ENCODE measurements around the gene GP9. TPM values are rescaled to one million over a fixed set of nuclear protein-coding genes. Genes with fewer than 3 reads are reported as not detected.

The GP9 gene
- total and polyA plus RNA-seq, 5 donors from 2014 or later, result 3.7 TPM; not detected in 4

- no peak for DNase-seq
- Histone ChIP-seq H3K27me3 (ENCODE audit: control insufficient read depth, insufficient read depth, low read length) (no peaks in the 10 kb centered on the region), H3K27ac (ENCODE audit: insufficient read depth, low read length, poor library complexity, severe bottlenecking) (no peak overlapping the region), H3K9me3 (ENCODE audit: control insufficient read depth in 2 of 2, low read length in 2 of 2) (no peaks in the 10 kb centered on the region), H3K4me1 (ENCODE audit: control insufficient read depth, insufficient read depth, low read length, poor library complexity, severe bottlenecking) (peaks cover 8% of the 10 kb centered on the region), H3K4me3 (ENCODE audit: low read depth, low read length) (no peak overlapping the region), H3K36me3 (ENCODE audit: control insufficient read depth, insufficient read depth, low read length) (no peaks in the 10 kb centered on the region)
- Mint-ChIP-seq H3K4me1 (peaks cover 0 to 5% (median 4%) of the 10 kb centered on the region in 4 donors), H3K4me3 (no peak overlapping the region), H3K27me3 (peaks cover 15% of the 10 kb centered on the region), H3K27ac (peak overlapping the region in 1 of 3 donors; percentile 32), H3K9me3 (no peaks in the 10 kb centered on the region), H3K36me3 (no peaks in the 10 kb centered on the region)
- no peak for ATAC-seq (ENCODE audit: low read depth in 2 of 2)
Measured at GRCh38 chr3:129031476-129032215, 28.9 kb upstream of the GP9 start.

- DNase-seq (no peak), ATAC-seq (ENCODE audit: low read depth in 2 of 2) (no peak)
- Mint-ChIP-seq H3K4me3 (no peak overlapping the region), H3K9me3 (no peaks in the 10 kb centered on the region), H3K27me3 (peaks cover 16% of the 10 kb centered on the region), H3K27ac (no peak overlapping the region), H3K4me1 (no peaks in the 10 kb centered on the region), H3K36me3 (no peaks in the 10 kb centered on the region)
- Histone ChIP-seq H3K27ac (ENCODE audit: insufficient read depth, low read length, poor library complexity, severe bottlenecking) (no peak overlapping the region), H3K4me3 (ENCODE audit: low read depth, low read length) (no peak overlapping the region), H3K36me3 (ENCODE audit: control insufficient read depth, insufficient read depth, low read length) (no peaks in the 10 kb centered on the region), H3K4me1 (ENCODE audit: control insufficient read depth, insufficient read depth, low read length, poor library complexity, severe bottlenecking) (no peaks in the 10 kb centered on the region), H3K9me3 (ENCODE audit: control insufficient read depth in 2 of 2, low read length in 2 of 2) (no peaks in the 10 kb centered on the region), H3K27me3 (ENCODE audit: control insufficient read depth, insufficient read depth, low read length) (no peaks in the 10 kb centered on the region)
Measured at GRCh38 chr3:129032716-129033115, 27.9 kb upstream of the GP9 start.

GRCh38 chr3:129033151-129033550, 27.4 kb upstream of the GP9 start:
- no peak overlapping the region for H3K27ac ChIP-seq (ENCODE audit: insufficient read depth, low read length, poor library complexity, severe bottlenecking)
- no peaks in the 10 kb centered on the region for H3K36me3 Mint-ChIP-seq
- no peaks in the 10 kb centered on the region for H3K4me1 Mint-ChIP-seq
- H3K27me3 ChIP-seq (ENCODE audit: control insufficient read depth, insufficient read depth, low read length), result no peaks in the 10 kb centered on the region
- no peak overlapping the region for H3K4me3 ChIP-seq (ENCODE audit: low read depth, low read length)
- H3K4me1 ChIP-seq (ENCODE audit: control insufficient read depth, insufficient read depth, low read length, poor library complexity, severe bottlenecking), result no peaks in the 10 kb centered on the region
- H3K36me3 ChIP-seq (ENCODE audit: control insufficient read depth, insufficient read depth, low read length), result no peaks in the 10 kb centered on the region
- H3K27ac Mint-ChIP-seq, result no peak overlapping the region
- H3K4me3 Mint-ChIP-seq, result no peak overlapping the region
- no peaks in the 10 kb centered on the region for H3K9me3 Mint-ChIP-seq
- H3K27me3 Mint-ChIP-seq, result peaks cover 16% of the 10 kb centered on the region
- ATAC-seq (ENCODE audit: low read depth in 2 of 2), result no peak
- no peaks in the 10 kb centered on the region for H3K9me3 ChIP-seq (ENCODE audit: control insufficient read depth in 2 of 2, low read length in 2 of 2)
- DNase-seq, result no peak

GRCh38 chr3:129033633-129034321, 26.8 kb upstream of the GP9 start:
- Histone ChIP-seq H3K4me3 (ENCODE audit: low read depth, low read length) (no peak overlapping the region), H3K27me3 (ENCODE audit: control insufficient read depth, insufficient read depth, low read length) (no peaks in the 10 kb centered on the region), H3K27ac (ENCODE audit: insufficient read depth, low read length, poor library complexity, severe bottlenecking) (no peak overlapping the region), H3K4me1 (ENCODE audit: control insufficient read depth, insufficient read depth, low read length, poor library complexity, severe bottlenecking) (no peaks in the 10 kb centered on the region), H3K9me3 (ENCODE audit: control insufficient read depth in 2 of 2, low read length in 2 of 2) (no peaks in the 10 kb centered on the region), H3K36me3 (ENCODE audit: control insufficient read depth, insufficient read depth, low read length) (no peaks in the 10 kb centered on the region)
- Mint-ChIP-seq H3K36me3 (no peaks in the 10 kb centered on the region), H3K4me3 (no peak overlapping the region), H3K27me3 (peaks cover 16% of the 10 kb centered on the region), H3K9me3 (no peaks in the 10 kb centered on the region), H3K27ac (no peak overlapping the region), H3K4me1 (no peaks in the 10 kb centered on the region)
- no peak for DNase-seq
- no peak for ATAC-seq (ENCODE audit: low read depth in 2 of 2)

GRCh38 chr3:129034642-129035041, 25.9 kb upstream of the GP9 start:
- DNase-seq (no peak), ATAC-seq (ENCODE audit: low read depth in 2 of 2) (no peak)
- Mint-ChIP-seq H3K36me3 (no peaks in the 10 kb centered on the region), H3K4me3 (no peak overlapping the region), H3K27me3 (peaks cover 16% of the 10 kb centered on the region), H3K4me1 (no peaks in the 10 kb centered on the region), H3K9me3 (no peaks in the 10 kb centered on the region), H3K27ac (no peak overlapping the region)
- Histone ChIP-seq H3K27ac (ENCODE audit: insufficient read depth, low read length, poor library complexity, severe bottlenecking) (no peak overlapping the region), H3K27me3 (ENCODE audit: control insufficient read depth, insufficient read depth, low read length) (no peaks in the 10 kb centered on the region), H3K4me3 (ENCODE audit: low read depth, low read length) (no peak overlapping the region), H3K9me3 (ENCODE audit: control insufficient read depth in 2 of 2, low read length in 2 of 2) (no peaks in the 10 kb centered on the region), H3K4me1 (ENCODE audit: control insufficient read depth, insufficient read depth, low read length, poor library complexity, severe bottlenecking) (no peaks in the 10 kb centered on the region), H3K36me3 (ENCODE audit: control insufficient read depth, insufficient read depth, low read length) (no peaks in the 10 kb centered on the region)

GRCh38 chr3:129035360-129036221, 25.0 kb upstream of the GP9 start:
- no peaks in the 10 kb centered on the region for H3K4me1 ChIP-seq (ENCODE audit: control insufficient read depth, insufficient read depth, low read length, poor library complexity, severe bottlenecking)
- Mint-ChIP-seq H3K27me3 (peaks cover 24% of the 10 kb centered on the region), H3K4me3 (no peak overlapping the region), H3K4me1 (no peaks in the 10 kb centered on the region), H3K9me3 (no peaks in the 10 kb centered on the region), H3K36me3 (no peaks in the 10 kb centered on the region), H3K27ac (no peak overlapping the region)
- ATAC-seq (ENCODE audit: low read depth in 2 of 2), result no peak
- no peaks in the 10 kb centered on the region for H3K36me3 ChIP-seq (ENCODE audit: control insufficient read depth, insufficient read depth, low read length)
- no peak for DNase-seq
- H3K27me3 ChIP-seq (ENCODE audit: control insufficient read depth, insufficient read depth, low read length), result no peaks in the 10 kb centered on the region
- H3K4me3 ChIP-seq (ENCODE audit: low read depth, low read length), result no peak overlapping the region
- no peaks in the 10 kb centered on the region for H3K9me3 ChIP-seq (ENCODE audit: control insufficient read depth in 2 of 2, low read length in 2 of 2)
- no peak overlapping the region for H3K27ac ChIP-seq (ENCODE audit: insufficient read depth, low read length, poor library complexity, severe bottlenecking)

- Histone ChIP-seq H3K4me1 (ENCODE audit: control insufficient read depth, insufficient read depth, low read length, poor library complexity, severe bottlenecking) (no peaks in the 10 kb centered on the region), H3K27ac (ENCODE audit: insufficient read depth, low read length, poor library complexity, severe bottlenecking) (no peak overlapping the region), H3K27me3 (ENCODE audit: control insufficient read depth, insufficient read depth, low read length) (no peaks in the 10 kb centered on the region), H3K36me3 (ENCODE audit: control insufficient read depth, insufficient read depth, low read length) (no peaks in the 10 kb centered on the region), H3K4me3 (ENCODE audit: low read depth, low read length) (no peak overlapping the region), H3K9me3 (ENCODE audit: control insufficient read depth in 2 of 2, low read length in 2 of 2) (no peaks in the 10 kb centered on the region)
- H3K4me1 Mint-ChIP-seq, result no peaks in the 10 kb centered on the region
- DNase-seq (no peak), ATAC-seq (ENCODE audit: low read depth in 2 of 2) (no peak)
- H3K27me3 Mint-ChIP-seq, result peaks cover 27% of the 10 kb centered on the region
- no peak overlapping the region for H3K27ac Mint-ChIP-seq
- no peaks in the 10 kb centered on the region for H3K9me3 Mint-ChIP-seq
- no peaks in the 10 kb centered on the region for H3K36me3 Mint-ChIP-seq
- H3K4me3 Mint-ChIP-seq, result no peak overlapping the region
Measured at GRCh38 chr3:129036222-129037092, 24.1 kb upstream of the GP9 start.
